ENCODE measurements around the gene FERD3L. TPM values are rescaled to one million over a fixed set of nuclear protein-coding genes. Genes with fewer than 3 reads are reported as not detected.

FERD3L gene
- total and polyA plus RNA-seq, 2 donors from 2014 or later = not detected

GRCh38 chr7:19114551-19114855, 30.7 kb downstream of the FERD3L start:
- no peaks in the 10 kb centered on the region for H3K36me3 ChIP-seq (ENCODE audit: control insufficient read depth in 2 of 3, insufficient read depth in 3 of 3, low read length in 3 of 3)
- no peak for FAIRE-seq
- intact Hi-C loops (cut with DNase I) = no loop called here
- H3K9me3 ChIP-seq (ENCODE audit: control insufficient read depth in 2 of 3, insufficient read depth in 1 of 3, low read length in 3 of 3) = no peaks in the 10 kb centered on the region
- H3K4me3 ChIP-seq (ENCODE audit: low read length in 3 of 3) = no peak overlapping the region
- no peak for TF ChIP-seq CTCF (IDR thresholded peaks at IDR 0.05; ENCODE audit: borderline replicate concordance, extremely low read depth, insufficient read depth)
- peaks cover 0 to 8% (median 0%) of the 10 kb centered on the region in 3 donors for H3K4me1 ChIP-seq (ENCODE audit: control insufficient read depth in 2 of 3, insufficient read depth in 2 of 3, low read depth in 1 of 3, low read length in 3 of 3)
- DNase-seq = peak in 1 of 5 donors; percentile 21
- H3K27me3 ChIP-seq (ENCODE audit: control insufficient read depth, insufficient read depth, low read length) = peaks cover 54% of the 10 kb centered on the region
- H3K27ac ChIP-seq (ENCODE audit: low read depth in 2 of 2, low read length in 2 of 2) = no peak overlapping the region
- H3K9ac ChIP-seq (ENCODE audit: low read length in 3 of 3) = peak overlapping the region in 1 of 3 donors; percentile 6

- TF ChIP-seq CTCF (IDR thresholded peaks at IDR 0.05; ENCODE audit: borderline replicate concordance, extremely low read depth, insufficient read depth) = no peak
- intact Hi-C loops (cut with DNase I) = no loop called here
- no peak for FAIRE-seq
- no peaks in the 10 kb centered on the region for H3K9me3 ChIP-seq (ENCODE audit: control insufficient read depth in 2 of 3, insufficient read depth in 1 of 3, low read length in 3 of 3)
- peaks cover 54% of the 10 kb centered on the region for H3K27me3 ChIP-seq (ENCODE audit: control insufficient read depth, insufficient read depth, low read length)
- H3K4me1 ChIP-seq (ENCODE audit: control insufficient read depth in 2 of 3, insufficient read depth in 2 of 3, low read depth in 1 of 3, low read length in 3 of 3) = peaks cover 0 to 8% (median 0%) of the 10 kb centered on the region in 3 donors
- H3K9ac ChIP-seq (ENCODE audit: low read length in 3 of 3) = no peak overlapping the region
- no peaks in the 10 kb centered on the region for H3K36me3 ChIP-seq (ENCODE audit: control insufficient read depth in 2 of 3, insufficient read depth in 3 of 3, low read length in 3 of 3)
- no peak overlapping the region for H3K4me3 ChIP-seq (ENCODE audit: low read length in 3 of 3)
- H3K27ac ChIP-seq (ENCODE audit: low read depth in 2 of 2, low read length in 2 of 2) = no peak overlapping the region
- DNase-seq = peak in 1 of 5 donors; percentile 36
Observed at GRCh38 chr7:19113855-19114550, 31.2 kb downstream of the FERD3L start.

DNA sequence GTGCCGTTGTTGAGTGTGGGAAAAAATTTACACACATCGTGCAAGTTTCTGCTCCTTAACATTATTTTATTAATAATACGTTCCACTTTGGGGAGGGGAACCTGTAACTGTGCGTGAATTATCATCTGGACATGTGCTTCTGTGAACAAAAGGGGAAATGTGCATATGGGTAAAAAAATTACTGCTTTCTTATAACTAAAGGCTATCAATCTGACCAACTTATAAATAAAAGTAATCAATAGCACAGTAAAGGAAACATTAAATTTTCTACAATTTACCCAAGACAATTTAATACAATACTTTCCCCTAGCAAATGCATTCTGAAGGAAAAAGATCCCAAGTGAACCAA, 32.2 kb downstream of the FERD3L start:
- Histone ChIP-seq H3K9ac (ENCODE audit: low read length in 3 of 3) (no peak overlapping the region), H3K4me1 (ENCODE audit: control insufficient read depth in 2 of 3, insufficient read depth in 2 of 3, low read depth in 1 of 3, low read length in 3 of 3) (peaks cover 0 to 8% (median 0%) of the 10 kb centered on the region in 3 donors), H3K36me3 (ENCODE audit: control insufficient read depth in 2 of 3, insufficient read depth in 3 of 3, low read length in 3 of 3) (no peaks in the 10 kb centered on the region), H3K27ac (ENCODE audit: low read depth in 2 of 2, low read length in 2 of 2) (no peak overlapping the region), H3K9me3 (ENCODE audit: control insufficient read depth in 2 of 3, insufficient read depth in 1 of 3, low read length in 3 of 3) (no peaks in the 10 kb centered on the region), H3K4me3 (ENCODE audit: low read length in 3 of 3) (no peak overlapping the region), H3K27me3 (ENCODE audit: control insufficient read depth, insufficient read depth, low read length) (peaks cover 51% of the 10 kb centered on the region)
- DNase-seq = no peak
- FAIRE-seq = no peak
- intact Hi-C loops (cut with DNase I) = no loop called here
- no peak for TF ChIP-seq CTCF (IDR thresholded peaks at IDR 0.05; ENCODE audit: borderline replicate concordance, extremely low read depth, insufficient read depth)

Measured in kidney (tissue), 14 donors.